ENCODE results near the gene TM9SF1. TPM values are rescaled to one million over a fixed set of nuclear protein-coding genes. Genes with fewer than 3 reads are reported as not detected.

Gene TM9SF1
- total RNA-seq, 1 donor from 2014 or later, result 69.5 TPM

DNA sequence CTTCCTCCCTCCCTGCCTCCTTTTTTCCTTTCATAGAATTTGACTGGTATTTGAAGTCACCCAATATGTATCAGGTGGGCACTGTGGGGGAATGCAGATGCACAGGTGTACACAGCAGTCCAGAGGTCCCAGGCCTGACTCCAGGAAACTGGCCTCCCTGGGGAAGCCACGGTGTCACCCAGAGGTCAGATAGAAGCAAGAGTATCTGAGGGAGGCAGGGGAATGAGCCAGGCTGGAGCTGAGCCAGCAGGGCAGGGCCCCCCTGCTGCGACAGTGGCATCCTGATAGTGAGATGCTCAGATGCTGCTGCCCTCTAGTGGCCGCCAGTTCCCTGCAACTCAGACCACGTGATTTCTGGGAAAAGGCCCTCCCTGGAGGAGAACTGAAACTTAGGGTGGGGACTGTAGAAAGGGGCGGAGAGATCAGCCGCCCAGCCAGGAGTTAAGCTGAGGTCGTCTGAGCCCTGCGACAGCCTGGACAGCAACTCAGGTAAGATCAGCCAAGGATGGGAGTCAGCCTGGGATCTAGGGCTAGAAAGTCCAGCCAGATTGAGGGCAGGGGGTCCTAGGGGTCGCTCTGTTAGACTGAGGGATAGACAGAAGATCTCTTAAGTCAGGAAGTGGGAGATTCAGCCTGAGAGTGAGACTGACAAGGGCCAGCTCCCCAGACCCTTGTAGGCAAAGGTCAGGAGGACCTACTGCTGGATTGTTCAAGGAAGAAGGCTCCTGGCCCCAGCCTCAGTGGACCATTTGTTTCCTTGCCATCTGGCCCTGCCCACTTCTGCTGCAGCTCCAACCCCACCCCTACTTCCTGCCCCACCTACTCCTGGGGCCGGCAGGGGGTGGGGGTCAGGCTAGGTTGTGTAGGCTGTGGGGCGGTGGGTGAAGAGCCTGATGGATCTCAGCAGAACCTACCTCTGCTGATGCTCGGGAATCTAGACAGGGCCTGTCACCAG is 34.1 kb downstream of the TM9SF1 start, which contains the start of gene IRF9:
TSS of gene IRF9 (plus strand) at position 416 of the 955 bp plus-strand sequence. CDS start 880 bp downstream, outside the sequence.
- no peaks in the 10 kb centered on the region for H3K27me3 Mint-ChIP-seq (ENCODE audit: unreplicated experiment)
- peak; percentile 98 for DNase-seq (ENCODE audit: extremely low spot score, unreplicated experiment)
- peak within 1 kb of the TSS; percentile 93 for H3K27ac Mint-ChIP-seq (ENCODE audit: unreplicated experiment)
- H3K4me1 Mint-ChIP-seq (ENCODE audit: unreplicated experiment), result peaks cover 25% of the 10 kb centered on the region
- peak within 1 kb of the TSS; percentile 96 for H3K4me3 Mint-ChIP-seq (ENCODE audit: unreplicated experiment)
- TF ChIP-seq, protein P1, sequence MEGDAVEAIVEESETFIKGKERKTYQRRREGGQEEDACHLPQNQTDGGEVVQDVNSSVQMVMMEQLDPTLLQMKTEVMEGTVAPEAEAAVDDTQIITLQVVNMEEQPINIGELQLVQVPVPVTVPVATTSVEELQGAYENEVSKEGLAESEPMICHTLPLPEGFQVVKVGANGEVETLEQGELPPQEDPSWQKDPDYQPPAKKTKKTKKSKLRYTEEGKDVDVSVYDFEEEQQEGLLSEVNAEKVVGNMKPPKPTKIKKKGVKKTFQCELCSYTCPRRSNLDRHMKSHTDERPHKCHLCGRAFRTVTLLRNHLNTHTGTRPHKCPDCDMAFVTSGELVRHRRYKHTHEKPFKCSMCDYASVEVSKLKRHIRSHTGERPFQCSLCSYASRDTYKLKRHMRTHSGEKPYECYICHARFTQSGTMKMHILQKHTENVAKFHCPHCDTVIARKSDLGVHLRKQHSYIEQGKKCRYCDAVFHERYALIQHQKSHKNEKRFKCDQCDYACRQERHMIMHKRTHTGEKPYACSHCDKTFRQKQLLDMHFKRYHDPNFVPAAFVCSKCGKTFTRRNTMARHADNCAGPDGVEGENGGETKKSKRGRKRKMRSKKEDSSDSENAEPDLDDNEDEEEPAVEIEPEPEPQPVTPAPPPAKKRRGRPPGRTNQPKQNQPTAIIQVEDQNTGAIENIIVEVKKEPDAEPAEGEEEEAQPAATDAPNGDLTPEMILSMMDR (IDR thresholded peaks at IDR 0.05), result peak; percentile 94
- H3K9me3 Mint-ChIP-seq (ENCODE audit: unreplicated experiment), result no peaks in the 10 kb centered on the region
- H3K36me3 Mint-ChIP-seq (ENCODE audit: unreplicated experiment), result peaks cover 41% of the 10 kb centered on the region

DNA sequence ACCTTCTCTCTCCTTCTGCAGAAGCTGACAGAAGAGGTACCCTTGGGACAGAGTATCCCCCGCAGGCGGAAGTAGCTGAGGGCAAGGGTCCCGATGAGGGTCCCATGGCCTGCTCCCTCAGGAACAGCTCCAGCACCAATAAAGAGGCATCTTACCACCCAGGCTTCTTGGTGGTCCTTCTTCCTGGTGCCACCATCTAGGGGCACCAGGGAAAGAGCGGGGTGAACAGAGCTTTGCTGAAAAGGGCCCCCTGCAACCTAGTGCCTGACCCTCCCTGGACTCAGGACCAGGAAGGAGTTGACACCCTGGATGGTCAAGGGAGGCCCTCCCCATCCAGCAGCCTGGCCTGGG is 34.8 kb downstream of the TM9SF1 start:
- peak overlapping the region; percentile 96 for H3K4me3 Mint-ChIP-seq (ENCODE audit: unreplicated experiment)
- no peaks in the 10 kb centered on the region for H3K27me3 Mint-ChIP-seq (ENCODE audit: unreplicated experiment)
- DNase-seq (ENCODE audit: extremely low spot score, unreplicated experiment), result no peak
- H3K27ac Mint-ChIP-seq (ENCODE audit: unreplicated experiment), result peak overlapping the region; percentile 20
- TF ChIP-seq, protein P1 (IDR thresholded peaks at IDR 0.05), result no peak
- peaks cover 41% of the 10 kb centered on the region for H3K36me3 Mint-ChIP-seq (ENCODE audit: unreplicated experiment)
- no peaks in the 10 kb centered on the region for H3K9me3 Mint-ChIP-seq (ENCODE audit: unreplicated experiment)
- H3K4me1 Mint-ChIP-seq (ENCODE audit: unreplicated experiment), result peaks cover 25% of the 10 kb centered on the region

DNA sequence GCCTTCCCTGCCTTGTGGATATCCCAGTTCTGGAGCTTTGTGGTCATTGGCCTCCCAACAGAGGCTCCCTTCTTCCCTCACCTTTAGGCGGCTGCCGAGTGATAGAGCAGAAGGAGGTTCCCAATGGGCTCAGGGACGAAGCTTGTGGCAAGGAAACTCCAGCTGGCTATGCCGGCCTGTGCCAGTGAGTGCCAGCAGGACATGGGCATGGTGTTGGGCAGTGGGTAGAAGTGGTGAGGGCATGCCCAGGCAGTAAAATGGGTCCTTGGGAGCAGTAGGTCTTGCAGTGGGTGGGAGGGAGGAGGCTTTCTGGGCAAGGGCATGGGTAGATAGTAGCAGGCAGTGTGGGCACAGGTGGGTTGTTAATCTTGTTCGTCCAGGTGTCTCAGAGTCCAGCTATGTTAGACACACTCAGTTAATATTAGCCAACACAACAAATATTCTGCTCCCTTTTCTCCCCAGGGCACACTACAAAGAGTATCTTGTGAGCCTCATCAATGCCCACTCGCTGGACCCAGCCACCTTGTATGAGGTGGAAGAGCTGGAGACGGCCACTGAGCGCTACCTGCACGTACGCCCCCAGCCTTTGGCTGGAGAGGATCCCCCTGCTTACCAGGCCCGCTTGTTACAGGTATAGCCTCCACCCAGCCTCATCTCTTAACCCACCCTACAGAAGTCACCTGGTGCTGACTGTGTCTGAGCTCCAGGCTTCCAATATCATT is 35.3 kb downstream of the TM9SF1 start:
- no peak overlapping the region for H3K4me3 Mint-ChIP-seq (ENCODE audit: unreplicated experiment)
- no peaks in the 10 kb centered on the region for H3K27me3 Mint-ChIP-seq (ENCODE audit: unreplicated experiment)
- no peaks in the 10 kb centered on the region for H3K9me3 Mint-ChIP-seq (ENCODE audit: unreplicated experiment)
- H3K4me1 Mint-ChIP-seq (ENCODE audit: unreplicated experiment), result peaks cover 25% of the 10 kb centered on the region
- TF ChIP-seq, protein P1 (IDR thresholded peaks at IDR 0.05), result no peak
- peak overlapping the region; percentile 20 for H3K27ac Mint-ChIP-seq (ENCODE audit: unreplicated experiment)
- H3K36me3 Mint-ChIP-seq (ENCODE audit: unreplicated experiment), result peaks cover 38% of the 10 kb centered on the region
- no peak for DNase-seq (ENCODE audit: extremely low spot score, unreplicated experiment)

DNA sequence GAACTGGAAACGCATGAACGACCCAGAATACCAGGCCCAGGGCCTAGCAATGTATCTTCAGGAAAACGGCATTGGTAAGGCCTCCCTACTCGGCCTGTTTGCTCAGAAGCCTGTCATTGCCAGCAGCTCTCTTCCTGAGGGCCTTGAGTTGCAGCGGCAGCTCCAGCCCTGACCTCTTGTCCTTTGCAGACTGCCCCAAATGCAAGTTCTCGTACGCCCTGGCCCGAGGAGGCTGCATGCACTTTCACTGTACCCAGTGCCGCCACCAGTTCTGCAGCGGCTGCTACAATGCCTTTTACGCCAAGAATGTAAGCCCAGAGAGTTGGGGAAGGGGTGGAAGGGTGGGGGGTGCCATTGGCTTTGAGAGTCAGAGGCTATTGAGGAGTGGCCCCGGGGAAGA is 37.9 kb downstream of the TM9SF1 start:
- DNase-seq (ENCODE audit: extremely low spot score, unreplicated experiment), result no peak
- peaks cover 27% of the 10 kb centered on the region for H3K36me3 Mint-ChIP-seq (ENCODE audit: unreplicated experiment)
- no peaks in the 10 kb centered on the region for H3K9me3 Mint-ChIP-seq (ENCODE audit: unreplicated experiment)
- peaks cover 16% of the 10 kb centered on the region for H3K4me1 Mint-ChIP-seq (ENCODE audit: unreplicated experiment)
- no peaks in the 10 kb centered on the region for H3K27me3 Mint-ChIP-seq (ENCODE audit: unreplicated experiment)
- TF ChIP-seq, protein P1 (IDR thresholded peaks at IDR 0.05), result no peak
- H3K27ac Mint-ChIP-seq (ENCODE audit: unreplicated experiment), result no peak overlapping the region
- H3K4me3 Mint-ChIP-seq (ENCODE audit: unreplicated experiment), result no peak overlapping the region

DNA sequence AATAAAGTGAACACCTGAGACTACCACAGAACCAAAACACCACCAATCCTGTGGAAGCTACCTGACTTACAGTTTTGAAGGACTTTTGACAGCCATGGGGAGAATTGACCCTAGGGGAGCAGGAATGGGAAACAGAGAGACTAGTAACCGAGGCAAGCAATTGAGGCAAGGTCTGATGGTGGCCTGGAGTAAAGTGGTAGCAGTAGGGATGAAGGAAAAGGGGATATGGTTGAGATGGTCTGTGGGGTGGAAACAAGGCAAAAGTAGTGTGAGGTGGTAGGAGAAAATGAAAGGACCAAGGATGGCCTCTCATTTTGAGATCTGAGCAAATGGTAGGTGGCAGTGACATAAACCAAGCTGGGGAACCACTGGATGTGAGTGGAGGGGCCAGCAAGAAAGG is 38.4 kb downstream of the TM9SF1 start:
- H3K9me3 Mint-ChIP-seq (ENCODE audit: unreplicated experiment), result no peaks in the 10 kb centered on the region
- TF ChIP-seq, protein P1 (IDR thresholded peaks at IDR 0.05), result no peak
- no peak overlapping the region for H3K4me3 Mint-ChIP-seq (ENCODE audit: unreplicated experiment)
- H3K36me3 Mint-ChIP-seq (ENCODE audit: unreplicated experiment), result peaks cover 25% of the 10 kb centered on the region
- no peaks in the 10 kb centered on the region for H3K27me3 Mint-ChIP-seq (ENCODE audit: unreplicated experiment)
- peaks cover 11% of the 10 kb centered on the region for H3K4me1 Mint-ChIP-seq (ENCODE audit: unreplicated experiment)
- DNase-seq (ENCODE audit: extremely low spot score, unreplicated experiment), result no peak
- no peak overlapping the region for H3K27ac Mint-ChIP-seq (ENCODE audit: unreplicated experiment)

Data from osteocyte (in vitro differentiated cells).